Ishikawa (cell line): ENCODE measurements around the gene SBF2.

Experiments
- CEBPB ChIP-seq: IDR thresholded peaks from 2 replicates; pipeline ENCODE4 v1.6.1; 2012
- CREB1 ChIP-seq: IDR thresholded peaks from 2 replicates; pipeline ENCODE4 v1.6.1; 2012; ENCODE audit warnings: low read depth
- EGR1 ChIP-seq: IDR thresholded peaks from 2 replicates; pipeline ENCODE4 v1.6.1; 2012
- EP300 ChIP-seq: IDR thresholded peaks from 2 replicates; pipeline ENCODE4 v1.6.1; 2012; ENCODE audit warnings: borderline replicate concordance
- FOXM1 ChIP-seq: IDR thresholded peaks from 2 replicates; pipeline ENCODE4 v1.6.1; 2012; ENCODE audit warnings: low read depth, borderline replicate concordance
- NFIC ChIP-seq: IDR thresholded peaks from 2 replicates; pipeline ENCODE4 v1.6.1; 2012
- RAD21 ChIP-seq: IDR thresholded peaks from 2 replicates; pipeline ENCODE4 v1.6.1; 2012; ENCODE audit warnings: low read depth
- TAF1 ChIP-seq: IDR thresholded peaks from 2 replicates; pipeline ENCODE4 v1.6.1; 2012; ENCODE audit warnings: low read depth, mild to moderate bottlenecking
- TCF12 ChIP-seq: IDR thresholded peaks from 2 replicates; pipeline ENCODE4 v1.6.1; 2012; ENCODE audit warnings: low read depth
- TEAD4 ChIP-seq: IDR thresholded peaks from 2 replicates; pipeline ENCODE4 v1.6.1; 2012
- YY1 ChIP-seq: IDR thresholded peaks from 2 replicates; pipeline ENCODE4 v1.6.1; 2012; ENCODE audit warnings: low read depth
- ZBTB7A ChIP-seq: IDR thresholded peaks from 2 replicates; pipeline ENCODE4 v1.6.1; 2012; ENCODE audit warnings: low read depth
- TF ChIP-seq, protein P1 (sequence below): IDR thresholded peaks from 2 replicates; pipeline ENCODE4 v1.6.1; 2012
- TF ChIP-seq, protein P2 (sequence below): IDR thresholded peaks from 2 replicates; pipeline ENCODE4 v1.6.1; 2012
- TF ChIP-seq, protein P3 (sequence below): IDR thresholded peaks from 2 replicates; pipeline ENCODE4 v1.6.1; 2012; ENCODE audit warnings: low read depth, mild to moderate bottlenecking

SBF2 gene

DNA sequence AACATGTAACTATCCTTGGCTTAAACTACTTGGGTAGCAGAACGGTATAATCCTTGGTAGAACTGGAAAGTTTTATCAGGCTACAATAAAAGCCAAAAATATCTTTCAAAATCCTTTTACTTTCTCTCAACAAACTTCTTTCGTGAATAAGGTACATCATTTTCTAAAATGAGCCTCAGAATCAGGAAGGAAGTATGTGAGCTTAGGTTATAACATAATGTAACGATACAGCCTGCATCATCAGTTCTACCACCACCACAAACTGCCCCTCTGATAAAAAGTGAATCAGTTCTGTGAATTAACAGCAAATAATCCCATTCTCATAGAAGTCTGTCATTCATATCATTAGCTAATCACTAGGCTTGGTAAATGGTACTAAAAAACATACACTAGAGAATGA is 244.3 kb downstream of the SBF2 start:
- TF ChIP-seq, protein P1, sequence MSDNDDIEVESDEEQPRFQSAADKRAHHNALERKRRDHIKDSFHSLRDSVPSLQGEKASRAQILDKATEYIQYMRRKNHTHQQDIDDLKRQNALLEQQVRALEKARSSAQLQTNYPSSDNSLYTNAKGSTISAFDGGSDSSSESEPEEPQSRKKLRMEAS: no peak
- TF ChIP-seq RAD21 (no peak), CREB1 (no peak), EP300 (no peak), TCF12 (no peak), ZBTB7A (no peak), FOXM1 (no peak), EGR1 (no peak), TEAD4 (no peak), YY1 (no peak), NFIC (no peak)
- TF ChIP-seq, protein P2, sequence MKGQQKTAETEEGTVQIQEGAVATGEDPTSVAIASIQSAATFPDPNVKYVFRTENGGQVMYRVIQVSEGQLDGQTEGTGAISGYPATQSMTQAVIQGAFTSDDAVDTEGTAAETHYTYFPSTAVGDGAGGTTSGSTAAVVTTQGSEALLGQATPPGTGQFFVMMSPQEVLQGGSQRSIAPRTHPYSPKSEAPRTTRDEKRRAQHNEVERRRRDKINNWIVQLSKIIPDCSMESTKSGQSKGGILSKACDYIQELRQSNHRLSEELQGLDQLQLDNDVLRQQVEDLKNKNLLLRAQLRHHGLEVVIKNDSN: no peak
- TF ChIP-seq, protein P3, sequence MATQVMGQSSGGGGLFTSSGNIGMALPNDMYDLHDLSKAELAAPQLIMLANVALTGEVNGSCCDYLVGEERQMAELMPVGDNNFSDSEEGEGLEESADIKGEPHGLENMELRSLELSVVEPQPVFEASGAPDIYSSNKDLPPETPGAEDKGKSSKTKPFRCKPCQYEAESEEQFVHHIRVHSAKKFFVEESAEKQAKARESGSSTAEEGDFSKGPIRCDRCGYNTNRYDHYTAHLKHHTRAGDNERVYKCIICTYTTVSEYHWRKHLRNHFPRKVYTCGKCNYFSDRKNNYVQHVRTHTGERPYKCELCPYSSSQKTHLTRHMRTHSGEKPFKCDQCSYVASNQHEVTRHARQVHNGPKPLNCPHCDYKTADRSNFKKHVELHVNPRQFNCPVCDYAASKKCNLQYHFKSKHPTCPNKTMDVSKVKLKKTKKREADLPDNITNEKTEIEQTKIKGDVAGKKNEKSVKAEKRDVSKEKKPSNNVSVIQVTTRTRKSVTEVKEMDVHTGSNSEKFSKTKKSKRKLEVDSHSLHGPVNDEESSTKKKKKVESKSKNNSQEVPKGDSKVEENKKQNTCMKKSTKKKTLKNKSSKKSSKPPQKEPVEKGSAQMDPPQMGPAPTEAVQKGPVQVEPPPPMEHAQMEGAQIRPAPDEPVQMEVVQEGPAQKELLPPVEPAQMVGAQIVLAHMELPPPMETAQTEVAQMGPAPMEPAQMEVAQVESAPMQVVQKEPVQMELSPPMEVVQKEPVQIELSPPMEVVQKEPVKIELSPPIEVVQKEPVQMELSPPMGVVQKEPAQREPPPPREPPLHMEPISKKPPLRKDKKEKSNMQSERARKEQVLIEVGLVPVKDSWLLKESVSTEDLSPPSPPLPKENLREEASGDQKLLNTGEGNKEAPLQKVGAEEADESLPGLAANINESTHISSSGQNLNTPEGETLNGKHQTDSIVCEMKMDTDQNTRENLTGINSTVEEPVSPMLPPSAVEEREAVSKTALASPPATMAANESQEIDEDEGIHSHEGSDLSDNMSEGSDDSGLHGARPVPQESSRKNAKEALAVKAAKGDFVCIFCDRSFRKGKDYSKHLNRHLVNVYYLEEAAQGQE: no peak

DNA sequence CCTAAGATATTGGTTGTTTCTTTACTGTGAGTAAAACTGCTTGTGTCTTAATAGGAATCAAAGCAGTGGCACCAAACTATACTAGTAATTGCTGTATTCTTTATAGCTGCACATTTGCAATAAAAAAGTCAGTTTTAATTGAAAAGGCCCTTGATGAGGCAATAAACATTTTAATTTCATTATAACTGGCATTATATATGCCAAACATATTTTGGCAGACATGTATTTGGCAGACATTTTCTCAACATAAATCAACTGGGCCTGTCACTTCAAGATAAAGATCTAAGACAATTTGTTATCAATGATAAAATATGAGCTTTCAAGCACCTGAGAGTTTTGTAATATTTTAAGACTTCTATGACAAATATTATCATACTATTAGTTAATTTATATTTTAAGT is 245.7 kb downstream of the SBF2 start:
- TF ChIP-seq, protein P2: no peak
- TF ChIP-seq CREB1 (no peak), EP300 (no peak), TAF1 (no peak), RAD21 (no peak), CEBPB (no peak), YY1 (no peak), TCF12 (no peak), TEAD4 (no peak), FOXM1 (no peak)
- TF ChIP-seq, protein P3: no peak
- TF ChIP-seq, protein P1: no peak

DNA sequence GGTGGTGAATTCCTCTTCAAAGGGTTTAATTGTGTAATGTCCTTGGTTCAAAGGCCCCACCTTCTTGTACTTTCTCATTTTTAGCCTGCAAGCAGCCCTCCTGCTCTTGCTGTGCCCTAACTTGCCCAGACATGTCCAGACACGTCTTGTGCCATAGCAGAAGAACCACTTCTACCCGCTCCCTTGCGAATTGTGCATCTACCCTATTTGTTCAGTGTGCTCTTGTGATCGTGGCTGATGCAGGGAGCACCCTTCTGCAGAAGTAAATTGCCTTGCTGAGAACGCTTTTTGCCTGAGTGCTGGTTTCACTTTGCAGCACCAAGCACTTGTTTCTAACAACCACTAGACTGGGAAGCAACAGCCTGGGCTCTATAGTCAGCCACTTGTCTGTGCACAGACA is 249.4 kb downstream of the SBF2 start:
- TF ChIP-seq TCF12 (no peak), FOXM1 (no peak)
- TF ChIP-seq, protein P2: peak; percentile 30; the same call in 1 of the 2 replicates

DNA sequence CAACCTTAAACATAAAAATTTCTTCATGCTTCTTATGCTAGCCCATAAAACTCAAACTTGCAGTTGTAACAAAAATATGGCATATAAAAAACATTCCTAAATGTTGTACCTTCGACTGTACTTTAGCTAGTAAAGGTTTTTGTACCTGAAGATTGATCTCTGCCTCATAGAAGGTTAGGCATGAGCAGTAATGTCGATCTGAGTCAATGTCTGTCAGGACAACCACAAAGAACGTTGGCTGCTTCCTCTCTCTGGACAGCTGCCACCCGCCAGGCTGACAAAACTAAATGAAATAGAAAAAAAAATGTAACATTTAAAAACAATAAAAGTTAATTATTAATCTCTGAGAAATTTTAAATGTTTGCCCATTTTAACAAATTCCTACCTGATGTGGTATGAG is 251.3 kb downstream of the SBF2 start:
- TF ChIP-seq, protein P1: no peak
- TF ChIP-seq RAD21: no peak
- TF ChIP-seq ZBTB7A: no peak
- TF ChIP-seq CEBPB: no peak
- TF ChIP-seq, protein P3: no peak
